ENCODE results near the gene TBC1D28. TPM values are rescaled to one million over a fixed set of nuclear protein-coding genes. Genes with fewer than 3 reads are reported as not detected.
"Not testable (repeated sequence)": the region's sequence is repeated elsewhere in the genome, so short reads cannot be mapped to it uniquely, and the experiment has no call there.

The TBC1D28 gene
- total RNA-seq, result not detected
- long read RNA-seq, result 0 reads

DNA sequence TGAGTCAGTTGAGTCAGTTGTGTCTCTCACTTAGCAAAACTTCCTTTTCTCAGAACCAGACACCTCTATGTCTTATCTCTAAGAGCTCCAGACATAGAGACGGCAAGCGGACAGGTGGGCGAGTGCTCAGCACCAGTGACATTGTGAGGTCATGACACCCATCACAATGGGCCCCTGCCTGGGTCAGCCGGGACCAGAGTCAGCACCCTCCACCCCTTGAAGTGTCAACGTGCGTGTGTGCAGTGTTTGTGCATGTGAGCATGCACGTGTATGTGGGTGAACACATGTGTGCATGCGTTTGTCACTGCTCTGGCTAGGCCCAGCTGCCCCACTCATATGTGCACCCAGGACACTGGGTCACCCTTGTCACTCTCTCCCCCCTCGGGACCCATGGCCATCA, at the start of gene TBC1D28:
Gene TBC1D28, minus strand, starts transcription at position 101 of the 400 bp plus-strand sequence. CDS start 3,039 bp downstream, outside the sequence.
- H3K36me3 ChIP-seq; ATAC-seq; H3K9me3 ChIP-seq; intact Hi-C loops (cut with DNase I); H3K27me3 ChIP-seq; H3K4me1 ChIP-seq; H3K4me3 ChIP-seq; DNase-seq; H3K27ac ChIP-seq: not testable (repeated sequence)

GRCh38 chr17:18682668-18683067, 38.5 kb upstream of the TBC1D28 start:
- H3K9me3 ChIP-seq; H3K27ac ChIP-seq; ATAC-seq; H3K27me3 ChIP-seq; H3K4me3 ChIP-seq; H3K4me1 ChIP-seq; intact Hi-C loops (cut with DNase I); H3K36me3 ChIP-seq; DNase-seq: not testable (repeated sequence)

DNA sequence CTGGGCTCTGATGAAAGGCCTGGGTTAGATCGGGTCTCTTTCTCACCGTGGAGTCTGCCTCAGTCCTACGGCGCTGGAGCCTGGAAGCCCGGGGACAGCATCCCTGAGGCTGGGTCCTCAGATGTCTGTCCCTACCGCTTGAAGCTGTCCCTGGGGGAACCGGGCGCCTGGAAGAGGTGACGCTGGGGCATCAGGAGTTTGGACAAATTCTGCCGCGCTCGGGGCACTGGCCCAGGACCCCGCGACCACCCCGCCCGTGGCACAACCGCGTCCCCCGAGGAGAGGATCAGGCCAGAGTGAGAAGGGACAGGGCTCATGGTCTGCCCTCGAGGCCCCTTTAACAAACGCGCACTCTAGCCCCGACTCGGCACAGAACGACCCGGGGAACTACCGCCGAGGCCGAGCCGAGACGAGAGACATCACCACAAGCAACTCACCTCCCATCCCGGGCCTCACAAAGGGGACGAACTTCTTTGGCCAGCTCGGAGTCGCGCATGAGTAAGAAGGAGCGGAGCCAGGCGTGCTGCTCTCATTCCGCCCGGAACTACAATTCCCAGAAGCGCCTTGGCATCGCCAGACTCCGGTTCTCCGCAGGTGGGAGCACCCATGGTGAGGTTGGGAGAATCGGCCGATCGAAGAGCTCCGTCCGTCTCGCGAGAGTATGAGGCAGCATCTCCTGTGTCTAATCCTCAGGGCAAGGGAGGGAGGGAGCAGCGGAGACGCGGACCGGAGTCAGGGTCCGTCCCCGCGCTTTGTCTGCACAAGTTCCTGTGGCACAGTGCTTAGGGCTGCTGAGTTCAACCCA, 37.8 kb upstream of the TBC1D28 start, which contains the start of gene FOXO3B:
Gene FOXO3B, minus strand, starts transcription at position 548 of the 805 bp plus-strand sequence. CDS start 663 bp downstream, outside the sequence.
- H3K27ac ChIP-seq; H3K27me3 ChIP-seq; H3K9me3 ChIP-seq; H3K36me3 ChIP-seq; intact Hi-C loops (cut with DNase I); H3K4me1 ChIP-seq: not testable (repeated sequence)
- peak within 1 kb of the TSS; percentile 51 for H3K4me3 ChIP-seq
- ATAC-seq (peak; percentile 92), DNase-seq (peak; percentile 71)

GRCh38 chr17:18677381-18677780, 33.2 kb upstream of the TBC1D28 start:
- H3K27ac ChIP-seq; H3K27me3 ChIP-seq; H3K4me1 ChIP-seq; H3K9me3 ChIP-seq; H3K36me3 ChIP-seq; H3K4me3 ChIP-seq; intact Hi-C loops (cut with DNase I); ATAC-seq; DNase-seq: not testable (repeated sequence)

DNA sequence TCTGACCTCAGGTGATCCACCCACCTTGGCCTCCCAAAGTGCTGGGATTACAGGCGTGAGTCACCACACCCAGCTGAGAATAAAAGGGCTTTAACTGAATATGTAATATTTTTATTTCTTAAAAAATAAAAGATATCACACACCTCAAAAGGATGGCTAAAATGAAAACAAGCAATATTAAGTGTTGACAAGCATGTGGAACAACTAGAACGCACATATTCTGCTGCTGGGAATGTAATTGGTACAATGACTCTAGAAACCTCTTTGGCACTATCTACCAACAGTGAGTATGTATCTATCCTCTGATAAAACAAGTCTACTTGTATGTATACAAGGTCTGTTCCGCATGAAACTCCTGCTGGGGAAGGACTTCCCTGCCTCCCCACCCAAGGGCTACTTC, 32.7 kb upstream of the TBC1D28 start:
- H3K9me3 ChIP-seq; H3K4me1 ChIP-seq; H3K27ac ChIP-seq; H3K27me3 ChIP-seq; ATAC-seq; DNase-seq; H3K36me3 ChIP-seq; intact Hi-C loops (cut with DNase I); H3K4me3 ChIP-seq: not testable (repeated sequence)

DNA sequence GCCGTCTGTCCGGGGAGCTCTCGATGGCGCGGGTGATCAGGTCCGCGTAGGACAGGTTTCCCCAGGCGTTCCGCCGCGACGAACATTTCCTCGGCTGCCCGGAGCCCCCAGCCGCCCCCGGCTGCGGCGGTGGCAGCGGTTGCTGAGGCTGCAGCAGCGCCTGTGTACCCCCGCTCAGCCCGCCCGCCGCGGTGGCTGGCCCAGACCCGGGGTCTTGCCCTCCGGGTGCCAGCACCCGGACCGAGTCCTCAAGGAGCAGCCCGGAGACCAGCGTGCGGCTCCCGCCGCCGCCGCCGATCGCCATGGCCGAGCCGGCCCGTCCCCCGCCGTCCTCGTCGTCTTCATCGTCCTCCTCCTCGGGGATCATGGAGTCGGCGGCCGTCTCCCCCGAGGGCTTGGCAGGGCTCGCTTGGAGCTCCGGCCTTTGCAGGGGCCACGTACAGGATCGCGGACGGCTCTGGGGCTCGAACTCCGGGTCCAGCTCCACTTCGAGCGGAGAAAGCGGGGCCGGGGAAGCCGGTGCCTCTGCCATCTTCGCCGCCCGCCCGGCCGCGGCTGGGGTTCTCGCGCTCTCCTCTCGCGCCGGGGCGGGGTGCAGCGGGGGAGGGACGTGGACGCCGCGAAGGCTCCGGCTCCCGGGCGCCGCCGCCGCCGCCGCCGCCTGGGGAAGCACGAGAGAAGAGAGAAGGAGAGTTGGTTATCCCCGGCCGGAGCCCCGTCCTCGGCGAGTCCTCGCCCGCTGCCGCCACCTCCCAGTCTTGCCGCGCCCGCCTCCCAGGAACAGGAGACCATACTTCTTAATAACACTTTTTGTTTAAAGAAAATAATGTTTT, 28.4 kb upstream of the TBC1D28 start:
- ATAC-seq, result peak; percentile 59
- H3K27me3 ChIP-seq; DNase-seq; intact Hi-C loops (cut with DNase I); H3K9me3 ChIP-seq; H3K4me3 ChIP-seq; H3K36me3 ChIP-seq; H3K4me1 ChIP-seq; H3K27ac ChIP-seq: not testable (repeated sequence)

DNA sequence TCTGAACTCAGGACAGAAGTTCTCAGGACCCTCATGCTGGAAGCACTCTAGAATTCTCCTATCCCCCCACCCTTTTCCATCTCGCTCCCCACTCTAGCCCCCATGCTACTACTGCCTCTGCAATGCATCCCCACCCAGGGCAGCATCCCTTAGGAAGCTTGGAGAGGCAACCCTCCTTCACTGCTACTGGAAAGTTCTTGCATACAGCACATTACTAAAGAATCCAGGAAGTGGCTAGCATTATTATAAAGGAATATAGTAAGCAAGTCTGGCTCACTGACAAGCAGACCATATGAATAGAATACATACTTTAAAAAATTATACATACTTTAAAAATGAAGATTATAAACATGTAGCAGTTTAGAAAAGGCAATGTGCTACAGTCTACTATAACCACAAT, 24.4 kb upstream of the TBC1D28 start:
- H3K27ac ChIP-seq; intact Hi-C loops (cut with DNase I); H3K4me1 ChIP-seq; H3K36me3 ChIP-seq; DNase-seq; H3K27me3 ChIP-seq; H3K9me3 ChIP-seq; H3K4me3 ChIP-seq; ATAC-seq: not testable (repeated sequence)

DNA sequence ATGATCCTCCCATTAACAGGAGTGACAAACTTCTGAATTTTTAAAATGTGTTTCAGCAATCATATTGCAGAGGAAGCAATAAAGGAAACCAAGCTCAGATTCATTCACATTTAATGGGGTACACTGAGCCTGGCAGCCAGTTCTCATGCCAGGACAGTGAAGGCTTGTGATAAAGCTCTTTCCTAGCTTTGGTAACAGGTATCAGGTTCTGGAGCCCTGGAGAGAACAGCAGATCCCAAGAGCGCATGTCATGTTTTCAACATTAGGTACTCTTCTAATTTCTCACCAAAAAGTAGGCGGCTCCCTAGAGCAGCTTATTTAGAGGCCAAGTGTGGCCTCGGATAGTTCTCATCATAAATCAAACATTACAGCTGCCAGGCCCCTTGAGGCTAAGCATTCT, 23.3 kb upstream of the TBC1D28 start:
- peaks cover 13% of the 10 kb centered on the region for H3K9me3 ChIP-seq
- H3K36me3 ChIP-seq; ATAC-seq; H3K4me3 ChIP-seq; intact Hi-C loops (cut with DNase I); DNase-seq; H3K27ac ChIP-seq; H3K27me3 ChIP-seq; H3K4me1 ChIP-seq: not testable (repeated sequence)

- intact Hi-C loops (cut with DNase I); H3K36me3 ChIP-seq; H3K4me1 ChIP-seq; DNase-seq; ATAC-seq; H3K27me3 ChIP-seq; H3K4me3 ChIP-seq; H3K27ac ChIP-seq: not testable (repeated sequence)
- H3K9me3 ChIP-seq, result peaks cover 24% of the 10 kb centered on the region
Observed at GRCh38 chr17:18666326-18666725, 22.1 kb upstream of the TBC1D28 start.

GRCh38 chr17:18661924-18662624, 17.9 kb upstream of the TBC1D28 start:
- H3K4me1 ChIP-seq; H3K27ac ChIP-seq; H3K4me3 ChIP-seq; intact Hi-C loops (cut with DNase I); H3K27me3 ChIP-seq; H3K36me3 ChIP-seq; DNase-seq; ATAC-seq: not testable (repeated sequence)
- peaks cover 31% of the 10 kb centered on the region for H3K9me3 ChIP-seq

GRCh38 chr17:18650094-18650493, 5.9 kb upstream of the TBC1D28 start:
- H3K27me3 ChIP-seq, result not testable (repeated sequence)

DNA sequence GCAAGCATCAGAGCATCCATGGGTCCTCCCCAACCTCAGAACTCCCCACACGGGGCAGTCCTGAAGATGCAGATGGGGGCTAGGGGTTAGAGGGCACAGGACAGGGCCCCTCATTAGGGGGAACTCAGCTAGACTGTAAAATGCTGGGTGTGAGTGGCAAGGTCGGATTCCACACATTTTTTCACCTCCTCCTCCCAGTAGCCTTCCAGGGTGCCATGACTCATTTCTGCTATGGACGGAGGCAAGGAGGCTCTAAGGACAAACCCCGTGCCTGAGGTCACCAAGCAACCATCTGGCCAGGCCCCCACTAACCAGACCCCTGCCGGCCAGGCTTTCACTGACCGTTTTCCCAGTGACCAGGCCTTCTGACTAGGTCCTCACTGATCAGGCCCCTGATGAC, 1.1 kb downstream of the TBC1D28 start:
- DNase-seq; H3K36me3 ChIP-seq; H3K27me3 ChIP-seq; H3K9me3 ChIP-seq; H3K4me1 ChIP-seq; ATAC-seq; H3K4me3 ChIP-seq; intact Hi-C loops (cut with DNase I); H3K27ac ChIP-seq: not testable (repeated sequence)

More at GRCh38 chr17:18650094-18650493, 5.9 kb upstream of the TBC1D28 start:
- H3K9me3 ChIP-seq; H3K4me1 ChIP-seq; H3K4me3 ChIP-seq; DNase-seq; H3K36me3 ChIP-seq; intact Hi-C loops (cut with DNase I); H3K27ac ChIP-seq: not testable (repeated sequence)
- peak; percentile 56 for ATAC-seq

DNA sequence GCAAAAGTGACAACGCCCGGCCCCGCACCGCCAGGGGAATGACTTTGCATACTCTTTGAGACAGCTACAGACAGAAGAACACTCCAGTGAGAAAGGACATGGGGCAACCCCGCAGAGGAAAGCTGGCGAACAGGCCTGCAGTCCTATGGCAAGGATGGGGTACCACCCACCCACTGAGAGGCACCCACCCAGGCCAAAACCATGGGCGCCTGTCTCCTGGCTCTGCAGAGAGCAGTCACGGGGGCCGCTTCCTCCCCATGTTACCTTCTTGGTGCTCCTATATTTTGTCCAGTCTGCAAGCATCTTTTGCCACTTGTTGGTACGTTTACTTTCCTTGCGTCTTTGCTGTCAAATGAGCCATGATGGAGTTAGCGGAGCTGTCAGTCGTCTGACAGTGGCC, 5.8 kb downstream of the TBC1D28 start:
- peak; percentile 51 for DNase-seq
- H3K27me3 ChIP-seq; H3K27ac ChIP-seq; intact Hi-C loops (cut with DNase I); H3K36me3 ChIP-seq; H3K4me1 ChIP-seq; ATAC-seq; H3K9me3 ChIP-seq; H3K4me3 ChIP-seq: not testable (repeated sequence)
